GM19438 (cell line): ENCODE data around the gene SRGAP2C.
"Not testable (repeated sequence)": the region's sequence is repeated elsewhere in the genome, so short reads cannot be mapped to it uniquely, and the experiment has no call there.

Experiments used
- ATAC-seq: cut with Tn5 transposase; IDR thresholded peaks from one replicate; pipeline ENCODE4 v1.9.1; 2021; ENCODE audit warnings: low read depth; ENCODE audit not compliant: unreplicated experiment

The SRGAP2C gene

DNA sequence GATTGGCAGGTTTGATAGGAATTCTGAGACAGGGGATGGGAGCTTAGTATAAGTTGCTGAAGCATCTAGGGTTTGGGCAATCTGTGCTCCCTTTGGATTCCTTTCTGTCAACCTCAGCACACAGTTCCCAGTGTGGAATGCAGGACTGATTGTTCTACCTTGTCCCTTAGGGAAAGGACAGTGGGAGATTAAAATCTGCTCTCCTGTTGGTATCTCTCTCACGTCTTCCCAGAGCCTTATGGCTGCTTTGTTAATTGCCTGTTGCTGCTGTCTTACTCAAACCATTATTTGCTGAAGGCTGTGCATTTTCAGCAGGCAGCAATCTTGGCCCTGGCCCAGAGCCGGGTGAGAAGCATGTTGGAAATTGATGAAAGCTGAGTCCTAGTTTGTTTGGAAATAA, 133.9 kb downstream of the SRGAP2C start:
- not testable (repeated sequence) for ATAC-seq

DNA sequence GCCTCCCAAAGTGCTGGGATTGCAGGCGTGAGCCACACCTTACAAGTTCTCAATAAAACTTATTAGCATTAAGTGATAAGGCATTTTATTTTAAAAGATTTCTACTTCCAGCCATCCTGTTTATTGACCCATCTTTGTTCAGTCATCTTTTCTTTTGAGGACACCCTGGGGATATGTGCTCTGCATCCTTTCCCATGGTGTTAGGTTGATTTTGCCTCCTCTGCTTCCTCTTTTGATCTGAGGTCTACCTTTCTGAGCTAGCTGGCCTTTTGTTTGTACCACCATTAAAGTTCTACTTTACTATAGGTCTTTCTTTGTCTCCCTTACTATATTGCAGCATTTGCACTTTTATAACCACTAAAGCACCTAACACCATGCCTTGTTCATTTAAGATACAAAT, 136.9 kb downstream of the SRGAP2C start:
- ATAC-seq = not testable (repeated sequence)

DNA sequence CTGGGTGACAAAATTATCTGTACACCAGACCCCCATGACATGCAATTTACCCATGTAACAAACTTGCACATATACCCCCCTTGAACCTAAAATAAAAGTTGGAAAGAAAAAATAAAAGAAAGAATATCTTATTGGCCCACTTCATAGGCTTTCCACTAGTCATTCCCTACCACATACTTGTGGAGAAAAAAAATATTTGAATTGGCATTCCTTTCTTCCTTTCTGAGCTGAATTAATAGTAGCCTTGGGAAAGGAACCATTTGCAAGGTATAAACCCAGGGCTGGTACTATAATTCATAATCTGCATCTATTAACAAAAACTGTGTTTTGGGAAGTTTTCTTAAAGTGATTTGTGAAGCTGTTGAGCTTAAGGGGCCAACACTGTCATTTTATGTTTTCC, 140.0 kb downstream of the SRGAP2C start:
- ATAC-seq = not testable (repeated sequence)

DNA sequence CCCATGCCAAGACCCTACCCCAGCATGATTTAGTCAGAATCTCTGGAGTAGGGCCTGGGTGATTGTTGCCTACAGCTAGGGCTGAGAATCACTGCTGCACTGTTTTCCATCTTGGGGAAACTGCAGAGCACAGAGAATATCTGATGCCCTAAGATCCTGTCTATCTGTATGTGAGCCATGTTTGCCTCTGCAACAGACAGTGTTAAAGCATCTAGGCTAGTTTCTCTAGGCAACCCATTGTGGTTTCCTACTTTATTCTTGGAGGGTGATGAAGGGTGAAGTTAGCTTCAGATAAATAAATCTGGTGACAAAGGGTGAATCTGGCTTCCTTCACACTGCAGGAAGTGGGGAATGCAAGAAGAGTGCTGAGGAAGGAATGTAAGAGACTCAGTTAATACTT, 147.4 kb downstream of the SRGAP2C start:
- ATAC-seq = not testable (repeated sequence)

DNA sequence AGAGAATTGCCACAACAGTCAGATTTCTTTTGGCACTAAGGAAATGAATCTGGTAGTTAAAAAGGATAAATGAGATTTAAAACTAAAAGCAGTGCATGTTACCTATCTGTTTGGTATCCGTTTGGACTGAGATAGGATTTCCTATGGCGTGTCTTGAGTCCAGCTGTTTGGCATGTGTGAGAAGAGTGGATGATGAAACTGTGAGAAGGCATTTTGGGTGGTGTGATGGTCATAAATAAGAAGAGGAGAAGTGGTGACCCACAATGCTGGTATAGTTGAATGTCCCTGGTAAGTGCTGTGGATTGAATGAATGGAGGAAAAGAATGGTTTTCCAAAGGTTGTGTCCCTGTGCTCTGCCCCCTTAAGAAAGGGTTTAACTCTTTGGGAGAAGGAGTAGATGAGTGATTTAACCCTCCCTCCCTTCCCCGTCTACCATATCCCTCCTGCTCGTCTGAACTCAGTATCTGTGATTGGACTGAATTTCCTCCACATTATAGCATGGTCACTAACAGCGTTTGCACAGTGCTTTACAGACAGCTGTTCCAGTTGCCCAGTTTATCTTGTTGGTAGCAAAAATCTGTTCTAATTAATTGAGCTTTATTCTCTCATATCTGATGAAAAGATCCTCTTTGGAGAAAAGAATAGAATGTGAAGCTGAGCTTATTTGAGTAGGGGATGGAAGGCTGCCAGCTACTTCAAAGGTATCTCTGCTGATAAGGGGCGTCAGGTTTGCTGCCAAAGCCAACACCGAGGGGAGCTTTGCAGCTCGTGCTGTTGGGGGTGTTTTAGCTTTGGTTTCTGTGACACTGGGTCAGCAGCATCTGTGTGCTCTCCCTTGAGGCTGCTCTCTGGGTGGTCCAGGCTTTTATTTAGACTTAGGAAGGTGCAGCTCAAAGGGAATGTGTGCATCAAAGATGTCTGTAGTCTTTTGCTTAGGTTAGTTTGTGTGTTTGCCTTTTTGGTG, 148.1 kb downstream of the SRGAP2C start:
- ATAC-seq = not testable (repeated sequence)

DNA sequence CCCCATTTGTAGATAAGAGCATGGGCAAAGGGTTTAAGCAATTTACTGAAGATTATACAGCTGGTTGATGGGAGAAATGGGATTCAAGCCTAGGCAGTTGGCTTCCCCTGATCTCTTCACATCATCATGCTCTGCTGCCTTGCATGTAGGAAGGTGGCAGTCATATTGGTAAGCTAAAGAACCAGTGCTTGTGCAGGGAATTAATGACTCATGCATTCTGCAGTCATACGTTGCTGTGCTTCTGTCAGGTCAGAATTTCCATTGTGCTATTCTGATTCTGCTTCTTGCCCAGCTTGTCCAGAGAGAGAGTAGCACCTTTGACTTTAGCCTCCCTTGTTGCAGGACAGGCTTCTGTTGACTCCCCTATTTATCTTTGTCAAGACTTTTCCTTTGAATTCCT, 153.2 kb downstream of the SRGAP2C start:
- ATAC-seq = not testable (repeated sequence)

DNA sequence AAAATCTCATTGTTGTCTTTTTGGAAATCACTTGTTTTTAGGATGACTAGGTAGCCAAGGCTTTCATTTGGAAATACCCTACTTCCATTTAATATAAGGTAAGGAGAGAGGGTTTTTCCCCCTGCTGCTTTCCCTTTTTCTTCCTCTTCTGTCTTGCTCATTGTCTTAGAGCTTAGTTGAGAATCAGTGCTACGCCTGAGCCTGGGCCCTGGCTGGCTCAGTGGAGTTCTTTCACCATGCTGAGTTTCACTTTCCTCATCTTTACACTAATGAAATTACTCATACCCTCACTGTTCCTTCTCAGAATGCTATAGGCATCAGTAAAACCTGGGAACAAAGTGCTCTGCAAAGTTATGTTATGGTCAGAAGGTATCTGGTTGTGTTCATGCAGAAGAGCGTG, 154.8 kb downstream of the SRGAP2C start:
- peak; percentile 60 for ATAC-seq

DNA sequence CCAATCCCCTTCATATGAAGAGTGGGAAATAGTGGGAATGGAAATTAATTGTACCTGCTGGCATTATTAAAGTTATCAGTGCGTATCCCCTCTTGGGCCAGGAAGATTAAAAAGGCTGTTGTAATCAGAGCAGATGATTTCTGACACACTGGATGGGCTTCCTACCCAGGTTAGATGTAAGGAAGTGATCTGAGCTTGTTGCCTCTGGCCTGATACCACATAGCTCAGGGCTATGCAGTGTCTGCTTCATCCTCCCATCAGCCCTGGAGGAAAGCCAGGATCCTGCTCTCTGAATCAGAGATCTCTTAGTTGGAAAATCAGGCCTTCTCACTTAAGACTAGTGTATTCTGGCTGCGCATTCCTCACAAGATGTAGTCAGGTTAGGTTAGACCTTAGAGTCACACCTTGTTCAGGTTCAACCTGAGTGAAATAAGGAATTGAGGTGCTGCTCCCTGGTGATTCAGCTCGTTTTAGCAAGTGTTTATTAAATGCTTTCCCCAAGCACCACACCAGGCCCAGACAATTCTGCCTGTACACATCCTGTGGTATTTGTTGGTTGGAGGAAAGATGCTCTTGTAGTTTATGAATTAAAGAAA, 158.6 kb downstream of the SRGAP2C start:
- not testable (repeated sequence) for ATAC-seq

DNA sequence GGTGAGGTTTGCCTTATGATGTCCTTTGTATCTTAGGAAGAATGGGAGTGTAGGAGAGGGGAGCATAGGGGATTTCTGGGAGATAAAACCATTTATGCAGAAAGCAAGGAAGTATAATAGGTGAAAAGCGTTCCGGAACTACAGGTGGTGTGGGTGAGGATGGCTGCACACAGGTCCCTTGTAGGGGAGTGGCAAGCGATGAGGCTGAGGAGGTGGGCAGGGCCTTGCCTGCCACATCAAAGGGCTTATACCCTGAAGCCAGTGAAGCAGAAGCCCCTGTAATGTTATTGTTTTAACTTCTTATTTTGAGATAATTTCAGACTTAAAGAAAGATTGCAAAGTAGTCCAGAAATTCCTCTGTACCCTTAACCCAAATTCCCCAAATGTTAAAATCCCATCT, 159.6 kb downstream of the SRGAP2C start:
- ATAC-seq = not testable (repeated sequence)

DNA sequence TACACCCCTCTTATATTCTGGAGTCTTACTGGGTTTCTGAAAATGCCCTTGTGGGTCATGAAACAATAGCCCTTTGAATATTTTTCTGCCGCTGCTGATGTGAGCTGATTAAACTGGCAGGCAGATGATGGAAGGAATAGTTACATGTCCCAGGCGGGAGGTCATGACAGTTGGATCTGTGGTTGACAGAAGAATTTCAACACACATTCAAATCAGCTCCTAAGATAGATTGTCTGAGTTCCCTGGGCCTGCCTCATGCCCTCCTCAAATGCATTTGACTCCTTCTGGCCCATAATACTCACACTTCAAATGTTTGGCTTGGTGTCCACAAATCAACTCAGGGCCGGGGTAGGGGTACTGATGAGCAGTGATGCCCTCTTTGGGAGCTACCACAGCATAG, 161.9 kb downstream of the SRGAP2C start:
- ATAC-seq = not testable (repeated sequence)

DNA sequence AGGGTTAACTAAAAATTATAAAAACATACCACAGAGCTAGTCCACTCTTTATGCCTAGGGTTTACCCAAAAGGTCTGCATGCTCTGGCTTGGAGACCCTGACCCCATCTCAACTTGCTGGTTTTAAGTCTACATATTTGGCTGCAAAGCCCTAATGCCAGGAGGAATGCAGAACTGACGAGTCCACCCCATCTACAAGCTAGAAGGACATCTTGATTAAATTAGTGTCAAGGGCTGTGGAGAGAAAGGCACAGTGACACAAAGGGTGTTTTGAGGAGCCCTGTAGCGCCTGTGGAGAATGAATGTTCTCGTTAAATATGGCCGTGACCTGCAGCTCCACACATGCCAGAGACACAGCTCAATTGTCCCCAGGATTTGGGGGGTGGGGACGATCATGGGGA, 162.7 kb downstream of the SRGAP2C start:
- not testable (repeated sequence) for ATAC-seq

DNA sequence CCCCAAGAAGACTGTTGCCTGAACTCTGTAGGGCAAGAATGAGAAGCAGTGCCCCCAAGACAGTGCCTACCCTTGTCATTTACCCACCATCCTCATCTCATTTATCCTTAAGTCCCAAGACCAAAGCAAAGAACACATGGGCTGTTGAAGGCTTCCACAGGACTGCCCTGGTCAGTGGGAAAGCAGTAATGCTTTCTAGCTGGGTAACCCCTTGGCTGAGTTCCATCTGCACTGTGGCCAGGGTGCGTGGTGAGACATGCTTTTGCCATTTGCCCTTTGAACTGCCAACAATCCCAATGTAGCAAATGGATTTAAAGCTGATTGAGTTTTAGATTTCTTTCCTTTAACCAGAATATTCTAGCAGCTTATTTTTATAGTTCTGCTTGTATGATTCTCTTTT, 163.3 kb downstream of the SRGAP2C start:
- not testable (repeated sequence) for ATAC-seq

DNA sequence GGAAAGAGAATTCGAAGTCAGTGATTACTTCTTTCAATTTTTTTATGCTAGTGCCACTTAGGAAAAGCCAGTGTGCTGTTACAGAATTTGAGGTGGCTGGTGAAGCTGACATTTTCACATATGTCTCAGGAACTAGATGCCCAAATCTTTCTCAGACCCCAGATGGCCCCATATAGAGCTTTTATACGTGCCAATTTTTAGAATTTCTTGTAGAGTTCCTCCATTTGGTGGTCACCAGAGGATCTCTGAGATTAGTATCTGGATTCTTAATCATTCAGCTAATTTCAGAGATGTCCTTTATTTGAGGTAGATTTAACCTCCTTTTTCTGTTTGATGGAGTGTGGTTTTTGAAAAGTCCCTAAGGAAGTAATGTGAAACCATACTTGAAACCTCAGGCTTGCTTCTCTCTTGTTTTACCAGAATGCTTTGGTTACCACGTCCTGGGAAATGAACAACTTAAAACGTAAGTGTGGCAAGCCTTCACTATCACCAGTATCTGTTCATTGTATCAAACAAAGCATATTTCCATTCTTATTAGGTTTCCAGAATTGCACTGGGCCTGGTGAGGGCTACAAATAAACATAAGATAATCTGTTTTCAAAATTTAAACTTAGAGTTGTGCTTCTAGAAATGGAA, 164.7 kb downstream of the SRGAP2C start:
- ATAC-seq = not testable (repeated sequence)

DNA sequence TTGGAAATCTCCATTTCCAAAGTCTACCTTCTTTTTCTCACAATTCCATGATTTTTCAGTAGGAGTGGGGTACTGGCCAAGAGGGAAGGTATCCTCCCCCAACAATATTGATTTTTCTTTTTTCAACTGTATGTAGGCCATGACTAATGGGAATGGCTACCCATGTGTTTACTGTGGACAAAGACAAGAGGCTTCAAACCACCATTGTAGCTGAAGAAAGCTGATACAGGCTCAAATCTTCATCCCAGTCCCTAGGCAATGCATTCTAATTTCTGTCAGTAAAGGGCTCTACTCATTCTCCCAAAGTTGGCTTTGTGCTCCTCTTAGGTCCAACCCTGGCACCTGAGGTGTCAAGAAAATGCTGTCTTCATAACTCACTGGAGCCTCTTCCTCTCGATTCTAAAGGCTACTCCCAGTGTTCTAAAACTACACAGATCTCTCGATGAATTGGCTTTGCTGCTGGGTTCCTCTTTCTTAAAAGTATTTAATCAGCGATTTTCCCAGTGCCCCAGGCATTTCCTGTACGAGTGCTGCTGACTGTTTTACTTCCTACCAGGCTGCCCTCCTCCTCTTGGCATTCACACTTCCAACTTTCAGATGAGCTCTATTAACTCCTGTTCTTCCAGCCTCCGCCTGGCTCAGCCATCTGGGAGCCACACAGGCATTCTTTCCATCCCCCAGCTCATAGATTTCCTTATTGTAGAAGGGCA, 171.1 kb downstream of the SRGAP2C start:
- not testable (repeated sequence) for ATAC-seq

DNA sequence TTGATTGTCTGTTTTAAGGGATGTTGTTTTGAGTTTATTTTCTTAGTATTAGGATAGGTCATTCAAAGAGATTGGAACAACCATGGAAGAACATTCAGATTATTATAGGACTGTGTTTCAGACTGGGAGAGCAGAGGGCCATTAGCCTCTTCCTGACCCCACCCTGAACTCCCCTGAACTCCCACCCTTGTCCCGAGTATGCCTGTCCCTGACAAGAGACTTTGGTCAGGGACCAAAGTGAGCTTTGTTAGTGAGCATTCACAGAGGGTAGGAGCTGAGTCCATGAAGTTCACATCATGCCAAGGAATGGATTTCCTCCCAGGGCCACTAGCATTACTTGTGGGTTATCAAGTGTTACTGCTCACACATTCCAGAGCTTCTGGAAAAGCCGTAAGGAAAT, 172.0 kb downstream of the SRGAP2C start:
- not testable (repeated sequence) for ATAC-seq

DNA sequence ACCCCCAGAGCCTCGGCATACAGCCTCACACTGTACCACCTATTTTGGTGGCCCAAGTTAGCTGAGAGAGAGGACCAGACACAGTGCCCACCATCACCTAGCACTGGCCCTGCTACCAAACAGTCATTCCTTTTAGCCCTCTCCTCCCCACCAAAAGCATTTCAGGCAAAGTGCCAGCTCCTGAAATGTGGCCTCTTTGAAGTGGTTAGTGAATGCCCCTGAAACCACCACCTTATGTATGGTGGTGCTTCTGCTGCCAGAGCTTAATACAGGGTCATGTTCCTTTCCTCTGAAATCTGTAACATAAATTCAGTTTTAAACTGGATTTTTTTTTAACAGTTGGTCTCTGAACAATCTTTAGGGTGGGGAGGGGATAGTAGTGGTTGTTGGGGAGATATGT, 175.8 kb downstream of the SRGAP2C start:
- not testable (repeated sequence) for ATAC-seq

DNA sequence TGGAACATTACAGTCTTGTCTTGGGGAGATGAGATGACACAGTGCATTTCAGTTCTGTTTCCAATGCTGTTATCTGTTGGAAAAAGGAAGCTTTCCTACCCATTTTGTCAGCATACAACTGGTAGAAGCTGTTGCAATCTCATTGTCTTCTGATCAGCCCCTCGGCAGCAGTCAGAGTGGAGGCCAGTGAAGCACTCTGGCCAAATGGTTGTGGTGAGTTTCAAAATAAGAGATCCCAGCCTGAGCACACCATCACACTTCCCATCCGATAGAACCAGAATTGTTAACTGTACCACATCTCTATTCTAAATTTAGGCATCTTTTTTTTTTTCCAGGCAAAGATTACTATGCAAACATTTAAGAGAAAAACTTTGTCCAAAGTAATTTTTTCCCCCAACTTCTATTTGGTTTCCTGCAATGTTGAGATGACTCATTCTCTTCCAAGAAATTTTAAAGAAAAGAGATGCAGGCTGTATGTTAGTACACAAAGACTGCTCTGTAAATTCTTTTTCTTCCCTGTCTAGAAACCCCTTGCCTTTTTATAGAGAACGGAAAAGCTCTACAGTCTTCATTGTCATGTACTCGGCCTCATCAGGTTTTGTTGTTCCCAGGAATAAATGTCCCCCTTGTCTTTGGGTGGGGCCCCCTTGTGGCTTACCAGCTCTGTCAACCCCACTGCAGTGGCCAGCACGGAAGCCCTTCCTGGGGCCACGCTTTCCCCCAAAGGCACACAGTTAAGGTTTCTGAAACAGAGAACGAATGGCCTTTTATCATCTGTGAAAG, 176.9 kb downstream of the SRGAP2C start:
- ATAC-seq = not testable (repeated sequence)

DNA sequence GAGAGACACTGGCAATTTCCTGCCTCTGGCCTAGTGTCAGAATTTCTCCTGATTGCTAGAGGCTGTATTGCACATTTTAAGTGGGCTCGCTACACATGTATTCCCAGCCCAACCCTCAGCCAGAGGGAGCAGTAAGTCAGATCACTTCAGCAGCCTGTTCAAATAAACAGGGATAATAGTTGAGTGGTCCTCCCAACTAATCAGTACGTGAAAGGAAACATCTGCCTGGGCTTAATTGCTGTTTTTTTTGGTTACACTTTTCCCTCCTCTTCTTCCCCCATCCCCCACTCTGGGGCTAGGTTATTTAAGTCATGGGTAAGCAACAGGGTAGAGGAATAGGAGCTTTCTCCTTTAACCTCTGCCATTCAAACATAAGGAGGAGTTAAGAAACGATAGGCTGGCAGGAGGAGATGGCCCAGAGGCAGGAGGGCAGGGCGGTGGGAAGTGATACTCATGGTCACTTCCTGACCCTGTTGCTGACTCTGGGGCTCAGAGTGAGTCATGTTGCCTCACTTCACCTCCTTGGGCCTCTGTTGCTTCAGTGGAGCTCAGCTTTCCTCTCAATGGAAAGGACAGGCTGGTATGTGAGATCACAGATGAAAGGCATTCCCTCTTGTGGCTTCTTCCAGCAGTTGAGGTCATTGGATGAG, 177.6 kb downstream of the SRGAP2C start:
- not testable (repeated sequence) for ATAC-seq

DNA sequence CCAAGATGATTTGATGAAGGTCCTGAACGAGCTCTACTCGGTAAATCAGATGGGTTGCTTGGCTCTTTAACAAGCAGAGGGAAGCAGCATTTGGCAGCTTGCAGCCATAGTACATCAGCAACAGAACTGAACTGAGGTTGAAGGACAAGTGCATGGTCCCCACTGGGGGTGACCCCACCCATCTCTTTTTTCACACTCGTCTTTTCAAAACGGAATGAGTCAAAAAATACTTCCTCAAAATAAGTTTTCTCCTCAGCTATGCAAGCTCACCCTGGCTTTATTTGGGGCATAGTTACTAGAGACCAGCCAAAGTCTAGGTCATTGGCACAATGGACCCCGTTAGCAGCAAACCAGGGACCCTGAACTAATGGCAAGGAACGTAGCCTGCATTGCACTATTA, 180.5 kb downstream of the SRGAP2C start:
- ATAC-seq = not testable (repeated sequence)
